GM18502 (cell line): ENCODE data around the gene PLXDC1.
"Not testable (repeated sequence)": the region's sequence is repeated elsewhere in the genome, so short reads cannot be mapped to it uniquely, and the experiment has no call there.

ENCODE experiments used
- ATAC-seq: cut with Tn5 transposase; IDR thresholded peaks from one replicate; pipeline ENCODE4 v1.9.1; 2021; ENCODE audit warnings: mild to moderate bottlenecking; ENCODE audit not compliant: unreplicated experiment, poor library complexity

PLXDC1 gene

GRCh38 chr17:39074676-39075075 is 76.8 kb downstream of the PLXDC1 start:
- ATAC-seq = no peak

GRCh38 chr17:39073916-39074315 is 77.5 kb downstream of the PLXDC1 start:
- ATAC-seq = no peak

GRCh38 chr17:39073353-39073752 is 78.1 kb downstream of the PLXDC1 start:
- no peak for ATAC-seq

- ATAC-seq = no peak
Measured at GRCh38 chr17:39071573-39071972, 79.9 kb downstream of the PLXDC1 start.

GRCh38 chr17:39069114-39069756 is 82.2 kb downstream of the PLXDC1 start:
- no peak for ATAC-seq

- no peak for ATAC-seq
Measured at GRCh38 chr17:39064819-39065218, 86.6 kb downstream of the PLXDC1 start.

- ATAC-seq = no peak
Measured at GRCh38 chr17:39064374-39064773, 87.1 kb downstream of the PLXDC1 start.

- no peak for ATAC-seq
Measured at GRCh38 chr17:39063681-39064069, 87.8 kb downstream of the PLXDC1 start.

GRCh38 chr17:39062846-39063680 is 88.4 kb downstream of the PLXDC1 start:
- no peak for ATAC-seq

GRCh38 chr17:39058524-39058923 is 92.9 kb downstream of the PLXDC1 start:
- ATAC-seq = no peak

GRCh38 chr17:39057701-39058206 is 93.7 kb downstream of the PLXDC1 start:
- ATAC-seq = no peak

- no peak for ATAC-seq
Measured at GRCh38 chr17:39054111-39054645, 97.3 kb downstream of the PLXDC1 start.

GRCh38 chr17:39052423-39052822 is 99.0 kb downstream of the PLXDC1 start:
- not testable (repeated sequence) for ATAC-seq

- no peak for ATAC-seq
Measured at GRCh38 chr17:39051001-39051585, 100.3 kb downstream of the PLXDC1 start.

- no peak for ATAC-seq
Measured at GRCh38 chr17:39045948-39046679, 105.3 kb downstream of the PLXDC1 start.

- no peak for ATAC-seq
Measured at GRCh38 chr17:39036009-39036408, 115.4 kb downstream of the PLXDC1 start.

- ATAC-seq = not testable (repeated sequence)
Measured at GRCh38 chr17:39035578-39035977, 115.9 kb downstream of the PLXDC1 start.

- ATAC-seq = no peak
Measured at GRCh38 chr17:39028690-39029089, 122.7 kb downstream of the PLXDC1 start.

GRCh38 chr17:39027455-39028035 is 123.9 kb downstream of the PLXDC1 start:
- no peak for ATAC-seq

GRCh38 chr17:39026980-39027451 is 124.4 kb downstream of the PLXDC1 start:
- no peak for ATAC-seq
